UCSD-AML1 (cell line): ENCODE measurements around the gene AGAP1.

Experiments
- DNase-seq: peaks from one replicate; lab custom pipeline; 2025; ENCODE audit not compliant: unreplicated experiment; lab: John Stamatoyannopoulos, UW

The AGAP1 gene

GRCh38 chr2:235566415-235566814 is 72.6 kb downstream of the AGAP1 start:
- DNase-seq = no peak

DNA sequence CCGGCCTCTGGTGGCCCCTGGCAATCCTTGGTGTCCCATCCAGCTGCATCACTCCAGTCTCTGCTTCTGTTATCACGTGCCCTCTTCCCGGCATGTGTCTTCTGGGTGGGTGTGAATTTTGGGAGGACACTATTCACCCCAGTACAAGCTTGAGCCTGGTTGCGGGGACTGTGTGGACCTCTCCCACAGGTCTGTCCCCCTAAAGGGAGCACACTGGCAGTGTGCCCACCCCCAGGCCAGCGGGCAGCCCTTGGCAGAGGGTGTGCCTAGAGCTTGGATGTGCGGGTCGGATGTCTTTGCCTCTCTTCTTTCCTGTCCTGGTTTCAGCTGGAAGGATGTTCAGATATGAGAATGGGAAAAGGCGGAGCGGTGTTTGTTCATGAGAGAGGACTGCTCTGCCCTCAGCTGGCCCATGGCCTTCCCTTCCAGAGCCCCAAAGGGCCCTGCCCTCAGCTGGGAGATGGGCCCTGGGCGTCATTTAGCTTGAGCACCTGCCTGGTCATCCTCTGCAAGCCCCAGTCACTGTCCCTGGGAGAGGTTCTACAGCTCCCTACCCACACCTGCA is 73.2 kb downstream of the AGAP1 start:
- DNase-seq = no peak

- no peak for DNase-seq
Measured at GRCh38 chr2:235567842-235568241, 74.0 kb downstream of the AGAP1 start.

DNA sequence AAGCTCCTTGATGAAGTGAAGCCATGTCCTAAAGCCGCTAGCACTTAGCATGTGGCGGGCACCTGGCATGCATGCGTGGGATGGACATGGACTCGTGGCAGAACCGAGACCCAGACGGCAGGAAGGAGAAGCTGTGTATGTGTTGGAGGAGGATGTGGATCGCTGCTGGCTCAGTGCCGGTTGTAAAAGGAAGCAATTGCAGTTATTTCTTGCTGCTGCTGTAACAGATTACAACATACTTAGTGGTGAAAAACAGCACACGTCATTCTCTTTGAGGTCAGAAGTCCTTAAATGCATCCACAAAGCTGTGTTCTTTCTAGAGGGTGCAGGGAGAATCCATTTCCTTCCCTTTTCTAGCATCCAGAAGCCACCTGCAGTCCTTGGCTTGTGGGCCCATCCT is 74.6 kb downstream of the AGAP1 start:
- no peak for DNase-seq

GRCh38 chr2:235569837-235570236 is 76.0 kb downstream of the AGAP1 start:
- no peak for DNase-seq

DNA sequence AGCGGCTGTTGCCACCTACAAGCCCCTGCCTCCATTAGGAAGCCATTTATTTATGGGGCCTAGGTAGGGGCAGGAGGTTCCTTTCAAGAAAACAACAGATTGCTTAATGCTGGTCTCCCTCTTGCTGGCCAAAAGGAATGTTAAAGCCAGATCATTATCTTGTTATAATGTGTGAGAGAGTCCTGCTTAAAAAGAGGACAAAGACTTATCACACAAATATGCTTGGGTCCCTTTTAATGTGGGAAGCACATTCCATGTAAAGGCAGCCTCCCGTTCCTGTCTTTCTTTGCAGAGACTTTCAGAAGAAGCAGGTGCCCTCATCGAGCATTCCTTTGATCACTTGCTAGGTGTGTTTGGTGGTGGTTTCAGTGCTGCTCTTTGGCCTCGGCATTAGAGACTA is 76.4 kb downstream of the AGAP1 start:
- DNase-seq = no peak

DNA sequence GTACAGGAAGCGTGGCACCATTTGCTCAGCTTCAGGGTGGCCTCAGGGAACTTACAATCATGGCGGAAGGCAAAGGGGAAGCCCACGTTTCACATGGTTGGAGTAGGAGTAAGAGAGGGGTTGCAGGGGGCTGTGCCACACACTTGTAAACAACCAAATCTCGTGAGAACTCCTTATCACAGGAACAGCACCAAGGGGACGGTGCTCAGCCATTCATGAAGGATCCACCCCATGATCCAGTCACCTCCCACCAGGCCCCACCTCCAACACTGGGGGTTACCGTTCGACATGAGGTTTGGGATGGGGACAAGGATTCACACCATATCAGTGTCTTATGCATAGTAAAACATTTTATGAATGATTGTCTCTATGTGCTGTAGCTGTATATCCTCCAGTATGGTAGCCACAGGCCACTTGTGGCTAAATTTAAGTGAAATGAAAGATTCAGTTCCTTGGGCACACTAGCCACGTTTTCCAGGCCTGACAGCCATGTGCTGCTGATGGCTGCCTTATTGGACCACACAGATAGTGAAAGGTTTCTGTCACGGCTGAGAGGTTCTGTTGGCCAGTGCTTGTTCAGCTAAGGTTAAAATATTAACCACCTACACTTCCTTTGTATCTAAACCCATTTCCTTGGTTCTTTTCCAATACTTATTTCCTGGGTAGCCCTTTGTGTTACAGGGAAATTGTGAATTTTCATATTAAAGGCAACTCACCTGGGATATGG is 77.3 kb downstream of the AGAP1 start:
- no peak for DNase-seq

DNA sequence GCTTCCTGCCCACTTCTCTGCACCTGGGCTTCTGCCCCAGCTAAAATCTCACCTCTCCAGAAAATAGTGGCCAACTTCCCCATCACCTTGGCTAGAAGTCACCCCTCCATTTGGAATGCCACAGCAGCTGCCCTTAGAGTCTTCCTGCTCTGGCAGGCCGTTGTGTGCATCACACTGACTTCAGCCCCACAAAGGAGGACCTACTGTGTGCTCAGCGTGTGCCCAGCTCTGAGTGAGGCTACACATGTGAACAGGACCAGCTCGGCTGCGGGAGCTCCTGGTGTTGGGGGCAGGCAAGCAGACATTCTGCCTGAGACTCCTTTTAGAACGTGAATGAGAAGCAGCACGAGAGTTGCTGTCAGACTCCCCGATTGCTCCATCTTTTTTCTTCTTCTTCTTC is 78.7 kb downstream of the AGAP1 start:
- no peak for DNase-seq

DNA sequence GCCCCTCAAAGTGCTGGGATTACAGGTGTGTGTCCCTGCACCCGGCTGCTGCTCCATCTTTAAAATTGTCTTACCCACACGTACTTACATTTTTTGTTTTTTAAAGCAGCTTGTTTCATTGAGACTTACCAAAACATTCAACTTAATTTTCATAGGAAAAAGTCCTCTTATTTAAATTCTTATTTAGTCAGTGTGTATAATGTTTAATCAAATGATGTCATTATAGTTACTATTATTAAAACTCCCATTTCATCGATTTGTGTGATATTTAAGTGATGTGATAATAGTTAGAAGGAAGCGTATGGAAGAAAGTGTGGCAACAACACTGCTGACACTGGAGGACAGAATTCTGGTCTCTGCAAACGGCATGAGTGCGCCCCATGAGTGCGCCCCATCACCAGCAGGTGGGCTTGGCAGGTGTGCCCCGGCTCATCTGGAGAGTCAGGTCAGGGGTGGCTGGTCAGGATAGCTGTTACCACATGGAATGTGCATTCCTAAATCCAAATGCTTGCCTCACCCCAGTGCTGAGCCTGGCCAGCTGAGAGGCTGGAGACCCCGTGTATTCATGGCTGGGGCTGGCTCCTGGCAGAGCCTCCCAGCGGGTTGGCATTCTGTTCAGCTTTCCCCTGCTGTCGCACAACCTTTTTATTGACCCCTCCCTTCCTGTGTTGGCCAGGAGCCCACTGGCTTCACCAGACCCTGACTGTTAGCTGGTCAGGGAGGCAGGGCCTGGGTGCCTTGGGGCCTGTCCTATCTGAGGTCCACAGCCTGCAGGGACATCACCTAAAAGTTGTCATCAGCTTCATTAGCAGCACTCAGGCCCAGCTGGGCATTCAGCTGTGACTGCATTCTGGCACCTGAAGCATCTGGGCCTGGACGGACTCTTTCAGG is 79.7 kb downstream of the AGAP1 start:
- DNase-seq = no peak

DNA sequence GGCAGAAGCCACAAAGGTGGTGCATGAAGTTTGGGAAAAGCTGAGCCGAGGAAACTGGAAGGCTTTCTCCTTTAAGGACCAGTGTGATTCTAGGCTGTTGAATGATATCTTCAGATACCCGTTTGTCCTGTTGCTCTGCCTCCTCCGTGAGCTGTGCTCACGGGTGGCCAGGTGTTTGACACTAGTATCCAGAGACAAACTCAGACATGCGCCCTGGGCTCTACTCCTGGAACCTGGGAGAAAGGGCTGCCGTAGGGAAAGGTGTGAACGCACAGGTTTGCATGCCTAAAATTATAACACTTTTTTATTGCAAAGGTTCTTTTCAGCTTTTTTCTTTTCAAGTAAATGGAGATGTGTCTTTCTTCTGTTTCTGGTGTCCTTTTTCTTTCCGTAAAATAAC is 81.6 kb downstream of the AGAP1 start:
- DNase-seq = no peak

DNA sequence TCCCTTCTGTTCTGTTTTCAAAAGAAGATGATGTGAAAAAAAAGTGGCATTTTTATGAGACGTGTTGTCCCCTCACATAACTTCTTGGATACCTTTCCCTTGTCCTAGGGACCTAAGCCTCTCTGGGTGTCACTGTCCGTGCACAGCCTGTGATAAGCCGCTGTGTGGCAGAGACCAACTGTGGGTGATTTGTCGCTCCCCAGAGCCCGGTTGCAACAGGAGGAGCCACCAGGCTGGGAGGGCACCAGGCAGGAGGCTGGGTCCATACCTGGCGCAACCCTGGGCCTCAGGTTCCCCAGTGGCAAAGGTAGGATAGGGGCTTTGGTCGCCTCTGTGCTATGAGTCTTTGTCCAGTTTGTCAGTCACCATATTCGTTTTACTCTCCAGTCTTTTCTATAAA is 82.1 kb downstream of the AGAP1 start:
- no peak for DNase-seq

DNA sequence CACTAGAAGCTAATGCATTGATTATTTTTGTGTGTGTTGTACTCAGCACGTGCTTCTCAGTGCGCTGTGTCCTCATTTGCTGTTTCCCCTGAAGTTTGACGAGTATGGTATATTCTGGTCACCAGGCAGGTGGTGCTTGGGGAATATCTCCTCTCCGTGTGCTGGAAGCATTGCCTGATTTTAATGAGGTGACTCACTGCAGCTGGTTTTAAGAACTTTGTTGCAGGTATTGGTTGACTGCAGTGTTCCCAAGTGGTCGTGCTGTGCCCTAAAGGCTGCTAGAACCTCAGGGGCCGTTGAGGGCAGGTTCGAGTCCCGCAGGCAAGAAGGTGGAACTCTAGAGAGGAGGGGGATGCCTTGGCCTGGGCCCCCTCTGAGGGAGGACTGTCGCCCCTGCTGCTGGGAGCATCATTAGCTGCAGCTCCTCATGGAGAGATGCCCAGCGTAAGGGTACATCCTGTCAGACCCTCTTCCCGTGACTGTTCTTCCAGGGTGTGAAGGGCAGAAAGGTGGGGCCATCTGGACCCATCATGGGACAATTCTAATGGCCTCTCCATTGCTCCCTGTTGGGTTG is 82.6 kb downstream of the AGAP1 start:
- DNase-seq = no peak

GRCh38 chr2:235577404-235578330 is 83.8 kb downstream of the AGAP1 start:
- DNase-seq = no peak

DNA sequence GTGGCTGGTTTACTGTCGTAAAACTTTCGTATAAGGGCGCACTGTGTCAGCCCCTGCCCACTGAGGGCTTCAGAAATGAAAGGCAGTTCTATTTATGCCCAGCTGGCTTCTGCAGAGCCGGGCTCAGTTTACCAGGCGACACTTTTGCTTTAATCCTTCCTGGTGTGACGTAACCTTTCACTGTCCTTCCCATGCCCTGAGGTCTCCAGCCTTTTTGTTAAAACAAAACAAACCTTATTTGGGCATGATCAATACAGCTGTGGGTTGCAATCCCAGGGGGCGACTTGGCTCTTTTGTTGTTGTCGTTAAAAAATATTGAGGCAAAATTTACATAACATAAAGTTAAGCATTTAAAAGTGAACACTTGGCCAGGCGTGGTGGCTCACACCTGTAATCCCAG is 85.3 kb downstream of the AGAP1 start:
- DNase-seq = no peak

GRCh38 chr2:235580426-235581157 is 86.7 kb downstream of the AGAP1 start:
- DNase-seq = no peak

- DNase-seq = no peak
Measured at GRCh38 chr2:235582081-235582686, 88.3 kb downstream of the AGAP1 start.

- DNase-seq = no peak
Measured at GRCh38 chr2:235582729-235583128, 88.9 kb downstream of the AGAP1 start.

DNA sequence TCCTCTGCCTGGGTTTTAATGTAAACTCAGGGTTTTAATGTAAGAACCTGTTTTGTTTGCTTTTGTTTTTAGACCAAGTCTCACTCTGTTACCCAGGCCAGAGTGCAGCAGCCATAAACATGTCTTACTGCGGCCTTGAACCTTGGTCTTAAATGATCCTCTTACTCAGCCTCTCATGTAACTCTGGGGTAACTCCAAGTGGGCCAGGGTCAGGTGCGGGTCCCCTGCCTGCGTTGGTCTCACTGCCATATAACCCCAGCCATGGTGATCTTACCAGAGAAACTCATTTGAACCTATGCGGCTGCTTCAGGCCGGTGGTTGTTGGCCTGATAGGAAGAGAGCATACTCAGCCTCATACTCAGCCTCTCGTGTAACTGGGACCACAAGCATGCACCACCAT is 89.3 kb downstream of the AGAP1 start:
- DNase-seq = no peak

GRCh38 chr2:235583925-235584637 is 90.2 kb downstream of the AGAP1 start:
- no peak for DNase-seq
